AG08396 (cell line): ENCODE data around the gene MAGEL2.
"Not testable (repeated sequence)": the region's sequence is repeated elsewhere in the genome, so short reads cannot be mapped to it uniquely, and the experiment has no call there.

ENCODE experiments used
- DNase-seq: peaks from one replicate; pipeline ENCODE4 v3.0.0; 2012; ENCODE audit warnings: low spot score, mixed read lengths

The MAGEL2 gene

DNA sequence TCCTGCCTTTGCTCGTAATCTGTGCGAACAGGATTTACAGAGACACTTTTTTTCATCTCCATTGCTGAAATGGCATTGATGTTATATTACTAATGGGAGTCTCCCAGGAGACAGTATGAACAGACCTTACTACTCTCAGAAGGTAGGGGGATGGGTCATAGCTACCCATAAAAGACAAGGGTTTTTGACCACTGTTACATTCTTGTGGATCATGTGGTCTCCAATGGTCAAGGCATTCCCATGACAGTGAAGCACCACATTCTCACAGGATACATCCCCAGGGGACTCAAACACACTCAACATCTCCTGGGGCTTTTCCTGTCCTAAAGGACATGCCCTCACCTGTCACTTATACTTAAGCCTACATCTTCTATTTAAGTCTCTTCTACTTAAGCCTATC is 41.4 kb downstream of the MAGEL2 start:
- no peak for DNase-seq

DNA sequence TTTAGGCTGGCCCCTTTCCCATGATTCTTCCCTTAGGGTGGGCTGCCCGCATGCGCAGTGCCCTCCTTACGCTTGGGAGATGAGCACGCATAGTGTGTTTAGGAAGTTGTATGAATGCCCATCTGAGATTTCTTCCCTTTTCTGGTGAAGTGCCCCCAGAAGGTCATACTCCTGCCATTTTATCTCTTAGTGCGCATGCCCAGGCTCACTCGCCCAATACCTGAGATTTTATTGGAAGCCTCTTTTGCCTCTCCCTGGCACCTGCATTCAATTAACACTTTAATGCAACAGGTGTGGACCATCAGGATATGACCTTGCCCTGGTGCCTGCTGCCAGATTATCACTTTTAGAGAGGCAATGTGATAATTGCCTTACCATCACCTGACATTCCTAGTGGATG is 45.5 kb downstream of the MAGEL2 start:
- DNase-seq: no peak

GRCh38 chr15:23599053-23599452 is 48.6 kb downstream of the MAGEL2 start:
- DNase-seq: no peak

GRCh38 chr15:23597278-23597677 is 50.4 kb downstream of the MAGEL2 start:
- not testable (repeated sequence) for DNase-seq

GRCh38 chr15:23596736-23597135 is 50.9 kb downstream of the MAGEL2 start:
- no peak for DNase-seq

- no peak for DNase-seq
Observed at GRCh38 chr15:23595368-23595767, 52.3 kb downstream of the MAGEL2 start.

DNA sequence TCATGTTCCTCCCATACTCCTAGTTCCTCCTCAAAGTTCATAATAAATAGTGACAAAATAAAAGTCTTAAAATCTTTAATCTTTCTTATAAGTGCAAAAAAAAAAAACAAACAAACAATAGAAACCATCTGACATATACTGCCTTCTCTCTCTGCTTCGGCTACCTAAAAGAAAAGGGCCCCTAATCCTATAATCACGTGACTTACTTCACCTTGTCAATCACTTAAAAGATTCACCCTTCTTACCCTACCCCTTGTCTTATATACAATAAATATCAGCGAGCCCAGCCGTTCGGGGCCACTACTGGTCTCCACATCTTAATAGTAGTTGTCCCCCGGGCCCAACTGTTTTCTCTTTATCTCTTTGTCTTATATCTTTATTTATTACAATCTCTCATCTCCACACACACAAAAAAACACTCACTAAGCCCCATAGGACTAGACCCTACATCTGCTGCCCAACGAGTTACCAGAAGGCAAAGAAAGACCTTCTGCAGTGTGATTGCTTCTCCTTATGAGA is 53.4 kb downstream of the MAGEL2 start:
- DNase-seq: no peak
